ENCODE results near the gene PTPRZ1. TPM values are rescaled to one million over a fixed set of nuclear protein-coding genes. Genes with fewer than 3 reads are reported as not detected.

PTPRZ1 gene
- total RNA-seq, 1 experiment from 2014 or later, result not detected

DNA sequence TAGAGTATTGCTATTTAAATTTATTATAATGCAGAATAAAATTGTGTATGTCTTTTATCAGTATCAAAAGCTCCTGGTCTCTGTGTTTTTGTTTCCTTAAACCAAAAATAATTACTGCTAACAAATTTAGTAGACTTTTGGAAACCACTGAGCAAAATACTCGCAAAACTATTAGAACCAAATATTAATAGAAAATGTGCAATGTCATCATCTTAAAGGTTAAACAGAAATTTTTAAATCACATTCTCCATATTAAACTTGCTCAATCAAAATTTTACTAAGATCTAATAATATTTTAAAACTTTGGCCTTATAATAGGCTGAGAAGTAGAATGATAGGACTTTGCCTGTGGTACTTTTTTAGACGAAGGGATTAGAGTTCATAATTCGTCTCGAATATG lies 222.7 kb downstream of the PTPRZ1 start:
- Histone ChIP-seq H3F3A (ENCODE audit: low read length, unreplicated experiment) (no peaks in the 10 kb centered on the region), H3K36me3 (ENCODE audit: low read depth, low read length) (no peaks in the 10 kb centered on the region), H3K79me2 (ENCODE audit: low read length) (no peaks in the 10 kb centered on the region), H3K4me3 (ENCODE audit: low read length) (no peak overlapping the region), H3K9ac (ENCODE audit: low read length) (no peak overlapping the region), H2AFZ (ENCODE audit: low read length) (no peak overlapping the region), H4K20me1 (ENCODE audit: low read length) (no peaks in the 10 kb centered on the region), H3K27ac (ENCODE audit: low read length) (no peak overlapping the region), H3K9me2 (replicated peaks; ENCODE audit: low read length) (no peaks in the 10 kb centered on the region), H3K27me3 (ENCODE audit: low read length) (no peaks in the 10 kb centered on the region), H3K4me1 (ENCODE audit: insufficient read depth, low read length) (no peaks in the 10 kb centered on the region), H3K4me2 (ENCODE audit: low read length) (no peak overlapping the region), H3K9me3 (ENCODE audit: low read length) (no peaks in the 10 kb centered on the region)
- ATAC-seq (no peak), DNase-seq (no peak)
- ChIA-PET POLR2A (ENCODE audit: unreplicated experiment) (no interaction called here), CTCF (no interaction called here)
- intact Hi-C loops (cut with micrococcal nuclease), result no loop called here
- TF ChIP-seq EZH2 (IDR thresholded peaks at IDR 0.05; ENCODE audit: low read length, unreplicated experiment), result no peak
- TF ChIP-seq, protein P1, sequence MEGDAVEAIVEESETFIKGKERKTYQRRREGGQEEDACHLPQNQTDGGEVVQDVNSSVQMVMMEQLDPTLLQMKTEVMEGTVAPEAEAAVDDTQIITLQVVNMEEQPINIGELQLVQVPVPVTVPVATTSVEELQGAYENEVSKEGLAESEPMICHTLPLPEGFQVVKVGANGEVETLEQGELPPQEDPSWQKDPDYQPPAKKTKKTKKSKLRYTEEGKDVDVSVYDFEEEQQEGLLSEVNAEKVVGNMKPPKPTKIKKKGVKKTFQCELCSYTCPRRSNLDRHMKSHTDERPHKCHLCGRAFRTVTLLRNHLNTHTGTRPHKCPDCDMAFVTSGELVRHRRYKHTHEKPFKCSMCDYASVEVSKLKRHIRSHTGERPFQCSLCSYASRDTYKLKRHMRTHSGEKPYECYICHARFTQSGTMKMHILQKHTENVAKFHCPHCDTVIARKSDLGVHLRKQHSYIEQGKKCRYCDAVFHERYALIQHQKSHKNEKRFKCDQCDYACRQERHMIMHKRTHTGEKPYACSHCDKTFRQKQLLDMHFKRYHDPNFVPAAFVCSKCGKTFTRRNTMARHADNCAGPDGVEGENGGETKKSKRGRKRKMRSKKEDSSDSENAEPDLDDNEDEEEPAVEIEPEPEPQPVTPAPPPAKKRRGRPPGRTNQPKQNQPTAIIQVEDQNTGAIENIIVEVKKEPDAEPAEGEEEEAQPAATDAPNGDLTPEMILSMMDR (conservative IDR thresholded peaks at IDR 0.05; ENCODE audit: low read depth, low read length), result no peak
- no peak for TF ChIP-seq EZH2phosphoT487 (IDR thresholded peaks at IDR 0.05; ENCODE audit: borderline replicate concordance, low read length)
- BruUV-seq (replicated peaks), result no TSS peak

DNA sequence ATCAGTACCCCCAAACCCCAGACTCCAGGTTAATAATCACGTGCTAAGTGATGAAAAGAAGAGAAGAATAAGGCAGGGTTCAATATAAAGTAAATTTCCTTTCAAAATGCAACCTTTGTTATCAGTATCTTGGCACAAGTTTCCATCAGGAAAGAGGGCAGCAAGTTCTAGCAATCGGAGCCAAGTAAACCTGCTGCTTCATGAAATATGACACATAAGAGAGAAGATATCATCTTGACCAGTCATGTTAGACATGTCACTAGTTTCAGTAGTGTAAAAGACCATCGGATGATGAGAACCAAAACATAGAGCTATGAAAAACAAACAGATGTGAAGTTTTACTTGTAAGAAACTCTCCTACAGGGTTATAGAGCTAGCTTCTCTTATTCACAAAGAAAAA lies 227.1 kb downstream of the PTPRZ1 start:
- no peak overlapping the region for H3K9ac ChIP-seq (ENCODE audit: low read length)
- no peaks in the 10 kb centered on the region for H3K4me1 ChIP-seq (ENCODE audit: insufficient read depth, low read length)
- ATAC-seq (no peak), DNase-seq (no peak)
- no peaks in the 10 kb centered on the region for H3K36me3 ChIP-seq (ENCODE audit: low read depth, low read length)
- no peaks in the 10 kb centered on the region for H3K9me2 ChIP-seq (replicated peaks; ENCODE audit: low read length)
- H3K27me3 ChIP-seq (ENCODE audit: low read length), result no peaks in the 10 kb centered on the region
- H3K9me3 ChIP-seq (ENCODE audit: low read length), result 0 out of 2 replicates have a peak, but pooled peaks cover 4% of the 10 kb centered on the region
- no peaks in the 10 kb centered on the region for H4K20me1 ChIP-seq (ENCODE audit: low read length)
- no peak overlapping the region for H3K4me2 ChIP-seq (ENCODE audit: low read length)
- H3K4me3 ChIP-seq (ENCODE audit: low read length), result no peak overlapping the region
- TF ChIP-seq EZH2 (IDR thresholded peaks at IDR 0.05; ENCODE audit: low read length, unreplicated experiment) (no peak), EZH2phosphoT487 (IDR thresholded peaks at IDR 0.05; ENCODE audit: borderline replicate concordance, low read length) (no peak)
- TF ChIP-seq, protein P1 (conservative IDR thresholded peaks at IDR 0.05; ENCODE audit: low read depth, low read length), result no peak
- no peaks in the 10 kb centered on the region for H3F3A ChIP-seq (ENCODE audit: low read length, unreplicated experiment)
- BruUV-seq (replicated peaks), result no TSS peak
- intact Hi-C loops (cut with micrococcal nuclease), result no loop called here
- H3K79me2 ChIP-seq (ENCODE audit: low read length), result no peaks in the 10 kb centered on the region
- ChIA-PET CTCF (no interaction called here), POLR2A (ENCODE audit: unreplicated experiment) (no interaction called here)
- no peak overlapping the region for H2AFZ ChIP-seq (ENCODE audit: low read length)
- no peak overlapping the region for H3K27ac ChIP-seq (ENCODE audit: low read length)

DNA sequence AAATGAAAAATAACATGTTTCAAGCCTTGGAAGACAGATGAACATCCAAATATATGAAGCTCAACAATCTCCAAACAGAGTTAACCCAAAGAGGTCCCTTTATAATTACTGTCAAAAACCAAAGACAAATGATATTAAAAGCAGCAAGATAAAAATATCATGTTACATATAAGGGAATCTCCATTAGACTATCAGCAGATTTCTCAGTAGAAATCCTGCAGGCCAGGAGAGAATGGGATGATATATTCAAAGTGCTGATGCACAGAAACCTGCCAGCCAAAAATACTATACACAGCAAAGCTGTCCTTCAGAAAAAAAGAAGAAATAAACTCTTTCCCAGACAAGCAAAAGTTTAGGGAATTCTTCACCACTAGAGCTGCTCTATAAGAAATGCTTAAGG lies 230.1 kb downstream of the PTPRZ1 start:
- no peaks in the 10 kb centered on the region for H3K27me3 ChIP-seq (ENCODE audit: low read length)
- no peaks in the 10 kb centered on the region for H3K79me2 ChIP-seq (ENCODE audit: low read length)
- POLR2A ChIA-PET (ENCODE audit: unreplicated experiment), result no interaction called here
- DNase-seq, result no peak
- H3K4me2 ChIP-seq (ENCODE audit: low read length), result no peak overlapping the region
- H3K9me2 ChIP-seq (replicated peaks; ENCODE audit: low read length), result no peaks in the 10 kb centered on the region
- CTCF ChIA-PET, result no interaction called here
- H3K9ac ChIP-seq (ENCODE audit: low read length), result no peak overlapping the region
- no peaks in the 10 kb centered on the region for H3K4me1 ChIP-seq (ENCODE audit: insufficient read depth, low read length)
- no peak overlapping the region for H3K4me3 ChIP-seq (ENCODE audit: low read length)
- BruUV-seq (replicated peaks), result no TSS peak
- no peaks in the 10 kb centered on the region for H3F3A ChIP-seq (ENCODE audit: low read length, unreplicated experiment)
- intact Hi-C loops (cut with micrococcal nuclease), result no loop called here
- no peak for TF ChIP-seq EZH2 (IDR thresholded peaks at IDR 0.05; ENCODE audit: low read length, unreplicated experiment)
- no peak overlapping the region for H2AFZ ChIP-seq (ENCODE audit: low read length)
- H3K9me3 ChIP-seq (ENCODE audit: low read length), result 0 out of 2 replicates have a peak, but pooled peaks cover 4% of the 10 kb centered on the region
- H3K36me3 ChIP-seq (ENCODE audit: low read depth, low read length), result no peaks in the 10 kb centered on the region
- ATAC-seq, result no peak
- no peaks in the 10 kb centered on the region for H4K20me1 ChIP-seq (ENCODE audit: low read length)
- no peak overlapping the region for H3K27ac ChIP-seq (ENCODE audit: low read length)
